Endothelial cell (in vitro differentiated cells): ENCODE results near the gene NCR2. TPM values are rescaled to one million over a fixed set of nuclear protein-coding genes. Genes with fewer than 3 reads are reported as not detected.

Experiments used
- DNase-seq: peaks from one replicate; pipeline ENCODE4 v3.0.0; 2021; ENCODE audit warnings: low spot score
- H3K27ac Mint-ChIP-seq: one replicate; pipeline ENCODE4 v1.8.0; 2021; ENCODE audit warnings: mixed read lengths, inconsistent platforms; ENCODE audit not compliant: unreplicated experiment
- H3K27me3 Mint-ChIP-seq: one replicate; pipeline ENCODE4 v1.8.0; 2021; ENCODE audit warnings: mild to moderate bottlenecking, moderate library complexity, mixed read lengths, inconsistent platforms; ENCODE audit not compliant: unreplicated experiment
- H3K36me3 Mint-ChIP-seq: one replicate; pipeline ENCODE4 v1.8.0; 2021; ENCODE audit warnings: mild to moderate bottlenecking, low read depth, mixed read lengths, inconsistent platforms; ENCODE audit not compliant: unreplicated experiment
- H3K4me1 Mint-ChIP-seq: one replicate; pipeline ENCODE4 v1.8.0; 2021; ENCODE audit warnings: mild to moderate bottlenecking, mixed read lengths, inconsistent platforms; ENCODE audit not compliant: unreplicated experiment
- H3K4me3 Mint-ChIP-seq: one replicate; pipeline ENCODE4 v1.8.0; 2021; ENCODE audit warnings: mild to moderate bottlenecking, mixed read lengths, inconsistent platforms; ENCODE audit not compliant: unreplicated experiment
- H3K9me3 Mint-ChIP-seq: one replicate; pipeline ENCODE4 v1.8.0; 2021; ENCODE audit warnings: mixed read lengths, inconsistent platforms; ENCODE audit not compliant: unreplicated experiment
- total RNA-seq: library from RNA; stranded (reverse); fragmentation: NEBNext Ultra II Directional; extraction: Animal tissue kit (Norgen Biotek cat#: 25700); gene quantifications from one replicate; pipeline ENCODE4 v1.2.1, GENCODE V29; 2021; ENCODE audit not compliant: unreplicated experiment
- TF ChIP-seq, protein P1 (sequence below): fragments of 200-600 bp; sonication (generic); IDR thresholded peaks from one replicate; pipeline ENCODE4 v1.5.0; 2021; ENCODE audit warnings: antibody characterized with exemption; ENCODE audit not compliant: unreplicated experiment

The NCR2 gene
- total RNA-seq, 1 donor from 2014 or later: not detected

DNA sequence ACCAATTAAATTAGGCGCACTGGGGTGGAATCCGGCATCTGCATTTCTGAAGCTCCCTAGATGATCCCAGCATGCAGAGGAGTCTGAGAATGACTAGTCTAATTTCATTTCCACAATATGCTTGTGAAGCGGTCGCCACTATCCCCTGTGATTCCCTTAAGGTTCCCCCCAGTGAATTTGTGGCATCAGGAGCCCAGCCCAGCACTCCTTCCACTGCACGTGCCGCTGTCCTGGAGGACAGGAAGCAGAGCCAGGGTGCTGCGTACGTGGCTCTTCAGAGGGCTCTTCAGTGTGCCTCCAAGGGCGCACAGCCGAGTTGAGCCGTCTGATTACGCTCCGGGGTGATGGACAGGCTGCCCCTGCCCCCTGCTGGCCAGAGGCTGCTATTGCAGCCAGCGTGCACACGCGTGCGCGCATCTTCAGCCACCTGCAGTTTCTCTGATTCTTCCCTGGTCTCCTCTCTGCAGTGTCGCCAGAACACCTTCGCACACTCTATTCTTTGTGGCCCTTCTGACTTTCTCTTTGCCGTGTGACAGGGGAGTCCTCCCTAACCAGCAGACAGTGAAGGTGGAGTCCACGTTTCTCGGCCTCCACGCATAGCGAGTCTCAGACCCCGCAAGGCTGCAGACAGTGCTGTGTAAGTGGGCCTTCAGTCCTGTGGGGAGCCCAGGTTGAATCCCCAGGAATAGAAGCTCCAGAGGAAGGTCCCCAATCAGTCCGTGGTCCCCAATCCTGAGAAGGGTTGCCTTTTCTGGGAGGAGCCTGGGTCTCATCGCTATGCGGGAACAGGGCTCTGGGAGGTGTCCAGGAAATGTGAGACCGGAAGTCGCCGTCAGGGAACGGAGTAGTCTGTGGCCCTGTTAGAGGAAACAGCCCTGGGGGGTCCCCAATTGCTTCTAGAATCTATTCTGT lies 16.5 kb upstream of the NCR2 start:
- TF ChIP-seq, protein P1, sequence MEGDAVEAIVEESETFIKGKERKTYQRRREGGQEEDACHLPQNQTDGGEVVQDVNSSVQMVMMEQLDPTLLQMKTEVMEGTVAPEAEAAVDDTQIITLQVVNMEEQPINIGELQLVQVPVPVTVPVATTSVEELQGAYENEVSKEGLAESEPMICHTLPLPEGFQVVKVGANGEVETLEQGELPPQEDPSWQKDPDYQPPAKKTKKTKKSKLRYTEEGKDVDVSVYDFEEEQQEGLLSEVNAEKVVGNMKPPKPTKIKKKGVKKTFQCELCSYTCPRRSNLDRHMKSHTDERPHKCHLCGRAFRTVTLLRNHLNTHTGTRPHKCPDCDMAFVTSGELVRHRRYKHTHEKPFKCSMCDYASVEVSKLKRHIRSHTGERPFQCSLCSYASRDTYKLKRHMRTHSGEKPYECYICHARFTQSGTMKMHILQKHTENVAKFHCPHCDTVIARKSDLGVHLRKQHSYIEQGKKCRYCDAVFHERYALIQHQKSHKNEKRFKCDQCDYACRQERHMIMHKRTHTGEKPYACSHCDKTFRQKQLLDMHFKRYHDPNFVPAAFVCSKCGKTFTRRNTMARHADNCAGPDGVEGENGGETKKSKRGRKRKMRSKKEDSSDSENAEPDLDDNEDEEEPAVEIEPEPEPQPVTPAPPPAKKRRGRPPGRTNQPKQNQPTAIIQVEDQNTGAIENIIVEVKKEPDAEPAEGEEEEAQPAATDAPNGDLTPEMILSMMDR: peak; percentile 100
- peak; percentile 86 for DNase-seq
- Mint-ChIP-seq H3K36me3 (no peaks in the 10 kb centered on the region), H3K27ac (peak overlapping the region; percentile 79), H3K4me3 (no peak overlapping the region), H3K27me3 (peaks cover 4% of the 10 kb centered on the region), H3K9me3 (no peaks in the 10 kb centered on the region), H3K4me1 (peaks cover 18% of the 10 kb centered on the region)

DNA sequence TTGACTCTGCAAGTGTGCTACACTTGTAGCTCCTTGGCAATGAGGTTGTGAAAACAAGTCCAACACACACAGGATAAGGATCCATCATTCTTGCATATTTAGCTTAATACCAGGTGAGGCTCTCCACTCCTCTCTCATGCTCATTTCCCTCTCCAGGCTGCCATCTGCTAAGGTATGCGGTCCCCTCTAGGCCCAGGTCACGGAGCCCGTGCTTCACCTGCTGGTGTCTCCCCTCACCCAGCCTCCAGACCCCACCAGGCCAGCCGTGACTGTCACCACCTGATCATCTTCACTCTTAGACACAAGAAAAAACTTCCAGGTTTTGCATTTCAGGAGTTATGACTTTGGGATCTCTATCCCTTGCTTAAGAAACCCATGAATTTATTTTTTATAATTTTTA lies 14.2 kb upstream of the NCR2 start:
- no peak for DNase-seq
- Mint-ChIP-seq H3K4me3 (no peak overlapping the region), H3K4me1 (peaks cover 26% of the 10 kb centered on the region), H3K27ac (no peak overlapping the region), H3K36me3 (no peaks in the 10 kb centered on the region), H3K9me3 (no peaks in the 10 kb centered on the region), H3K27me3 (peaks cover 4% of the 10 kb centered on the region)
- TF ChIP-seq, protein P1: no peak

DNA sequence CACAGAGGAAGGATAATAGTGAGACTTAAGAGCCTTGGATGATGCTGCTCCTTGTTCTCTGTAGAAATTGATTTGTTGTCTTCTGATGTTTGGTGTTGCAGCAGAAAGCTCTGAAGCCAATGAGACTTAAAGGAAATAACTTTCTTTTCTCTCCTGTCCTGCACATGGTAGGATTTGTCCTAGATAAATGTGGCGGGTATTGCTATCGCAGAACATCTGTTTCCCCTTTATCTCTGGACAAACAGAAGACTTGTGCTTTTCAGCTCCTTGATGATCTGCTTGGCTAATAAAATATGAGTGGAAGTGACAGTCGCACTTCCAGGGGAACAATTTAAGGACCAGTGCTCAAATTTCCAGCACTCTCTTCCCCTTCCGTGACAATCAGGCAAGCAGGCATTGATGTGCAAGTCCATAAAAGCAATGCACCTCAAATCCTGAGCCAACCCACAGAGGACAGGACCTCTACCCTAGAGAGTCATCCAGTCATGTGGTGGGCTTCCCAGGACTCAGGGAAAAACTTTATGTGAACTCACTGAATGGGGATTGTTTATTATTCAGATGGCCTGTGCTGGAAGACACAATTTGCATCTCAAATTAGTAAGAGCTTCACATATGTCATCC lies 9.9 kb upstream of the NCR2 start:
- H3K9me3 Mint-ChIP-seq: no peaks in the 10 kb centered on the region
- no peak for DNase-seq
- no peak overlapping the region for H3K27ac Mint-ChIP-seq
- H3K4me1 Mint-ChIP-seq: peaks cover 8% of the 10 kb centered on the region
- H3K27me3 Mint-ChIP-seq: peaks cover 2% of the 10 kb centered on the region
- TF ChIP-seq, protein P1: no peak
- H3K4me3 Mint-ChIP-seq: no peak overlapping the region
- H3K36me3 Mint-ChIP-seq: no peaks in the 10 kb centered on the region

DNA sequence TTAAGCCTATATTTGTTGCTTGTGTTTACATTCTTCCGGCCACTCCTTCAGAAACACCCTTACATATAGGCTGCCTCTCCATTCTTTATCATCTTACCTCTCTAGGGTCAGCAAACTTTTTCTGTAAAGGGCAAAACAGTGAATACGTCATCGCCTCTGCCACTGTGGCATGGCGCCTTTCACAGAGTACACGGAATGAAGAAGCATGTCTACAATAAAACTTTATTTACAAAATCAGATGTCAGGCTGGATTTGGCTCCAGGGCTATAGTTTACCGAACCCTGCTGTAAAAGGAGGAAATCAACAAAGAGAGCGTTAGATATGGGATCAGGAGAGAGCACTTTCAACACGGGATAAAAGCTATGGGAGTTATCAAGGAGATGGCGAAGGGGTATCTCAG lies 9.3 kb upstream of the NCR2 start:
- Mint-ChIP-seq H3K27me3 (peaks cover 2% of the 10 kb centered on the region), H3K4me1 (peaks cover 8% of the 10 kb centered on the region), H3K36me3 (no peaks in the 10 kb centered on the region), H3K9me3 (no peaks in the 10 kb centered on the region), H3K27ac (no peak overlapping the region), H3K4me3 (no peak overlapping the region)
- TF ChIP-seq, protein P1: no peak
- DNase-seq: no peak

DNA sequence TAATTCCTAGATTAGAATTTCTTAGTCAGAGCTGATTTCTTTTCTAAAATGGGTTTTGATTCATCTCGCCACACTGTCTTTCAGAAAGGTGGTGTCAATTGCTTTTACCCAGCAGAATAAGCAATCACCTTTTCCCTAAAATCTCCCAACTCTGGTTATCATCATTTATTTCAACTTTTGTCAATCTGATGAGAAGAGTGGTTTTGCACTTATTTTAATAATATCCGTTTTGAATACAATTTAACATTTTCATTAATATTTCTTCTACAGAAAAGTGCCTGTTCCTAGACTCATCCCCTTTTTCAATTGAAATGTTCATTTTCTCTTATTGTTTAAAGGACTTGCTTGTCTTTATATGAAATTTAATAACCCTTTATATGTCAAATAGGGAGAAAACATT lies 8.2 kb upstream of the NCR2 start:
- Mint-ChIP-seq H3K36me3 (no peaks in the 10 kb centered on the region), H3K9me3 (no peaks in the 10 kb centered on the region), H3K4me1 (peaks cover 8% of the 10 kb centered on the region), H3K4me3 (no peak overlapping the region), H3K27ac (no peak overlapping the region), H3K27me3 (peaks cover 5% of the 10 kb centered on the region)
- no peak for DNase-seq
- TF ChIP-seq, protein P1: no peak
